ENCODE results near the gene TRAP1. TPM values are rescaled to one million over a fixed set of nuclear protein-coding genes. Genes with fewer than 3 reads are reported as not detected.
"Not testable (repeated sequence)": the region's sequence is repeated elsewhere in the genome, so short reads cannot be mapped to it uniquely, and the experiment has no call there.

Gene TRAP1
- total and polyA plus RNA-seq, 9 donors: 56.3 to 102 (median 76.7) TPM

DNA sequence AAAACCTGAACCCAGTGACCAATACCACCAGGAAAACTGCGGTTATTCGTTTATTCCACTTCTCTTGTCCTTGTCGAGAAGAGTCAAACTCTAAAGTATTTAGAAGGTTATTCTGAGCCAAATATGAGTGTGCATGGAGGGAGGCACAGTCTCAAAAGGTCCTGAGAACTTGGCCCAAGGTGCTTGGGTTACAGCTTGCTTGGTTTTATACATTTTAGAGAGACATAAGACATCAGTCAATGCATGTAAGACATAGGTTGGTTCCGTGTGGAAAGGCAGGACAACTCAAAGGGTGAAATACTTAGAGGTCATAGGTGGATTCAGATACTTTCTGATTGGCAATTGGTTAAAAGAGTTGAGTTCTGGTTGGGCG, 681 bp upstream of the TRAP1 start:
- DNase-seq: no peak
- H3K27me3 ChIP-seq: no peaks in the 10 kb centered on the region
- H3K27ac ChIP-seq: peak overlapping the region; percentile 55 to 86
- peak overlapping the region; percentile 58 for H3K4me3 ChIP-seq
- WGBS, 3 donors: 21 to 28% (median 23%) methylated on average over 5 of the region's 5 CpGs
- peaks cover 5% of the 10 kb centered on the region for H3K4me1 ChIP-seq (ENCODE audit: insufficient read depth)
- no peaks in the 10 kb centered on the region for H3K9me3 ChIP-seq
- intact Hi-C loops (cut with DNase I): no loop called here
- TF ChIP-seq, protein P1, sequence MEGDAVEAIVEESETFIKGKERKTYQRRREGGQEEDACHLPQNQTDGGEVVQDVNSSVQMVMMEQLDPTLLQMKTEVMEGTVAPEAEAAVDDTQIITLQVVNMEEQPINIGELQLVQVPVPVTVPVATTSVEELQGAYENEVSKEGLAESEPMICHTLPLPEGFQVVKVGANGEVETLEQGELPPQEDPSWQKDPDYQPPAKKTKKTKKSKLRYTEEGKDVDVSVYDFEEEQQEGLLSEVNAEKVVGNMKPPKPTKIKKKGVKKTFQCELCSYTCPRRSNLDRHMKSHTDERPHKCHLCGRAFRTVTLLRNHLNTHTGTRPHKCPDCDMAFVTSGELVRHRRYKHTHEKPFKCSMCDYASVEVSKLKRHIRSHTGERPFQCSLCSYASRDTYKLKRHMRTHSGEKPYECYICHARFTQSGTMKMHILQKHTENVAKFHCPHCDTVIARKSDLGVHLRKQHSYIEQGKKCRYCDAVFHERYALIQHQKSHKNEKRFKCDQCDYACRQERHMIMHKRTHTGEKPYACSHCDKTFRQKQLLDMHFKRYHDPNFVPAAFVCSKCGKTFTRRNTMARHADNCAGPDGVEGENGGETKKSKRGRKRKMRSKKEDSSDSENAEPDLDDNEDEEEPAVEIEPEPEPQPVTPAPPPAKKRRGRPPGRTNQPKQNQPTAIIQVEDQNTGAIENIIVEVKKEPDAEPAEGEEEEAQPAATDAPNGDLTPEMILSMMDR (IDR thresholded peaks at IDR 0.05): no peak
- TF ChIP-seq EP300 (IDR thresholded peaks at IDR 0.05) (no peak), POLR2A (IDR thresholded peaks at IDR 0.05) (no peak)
- H3K36me3 ChIP-seq: no peaks in the 10 kb centered on the region

DNA sequence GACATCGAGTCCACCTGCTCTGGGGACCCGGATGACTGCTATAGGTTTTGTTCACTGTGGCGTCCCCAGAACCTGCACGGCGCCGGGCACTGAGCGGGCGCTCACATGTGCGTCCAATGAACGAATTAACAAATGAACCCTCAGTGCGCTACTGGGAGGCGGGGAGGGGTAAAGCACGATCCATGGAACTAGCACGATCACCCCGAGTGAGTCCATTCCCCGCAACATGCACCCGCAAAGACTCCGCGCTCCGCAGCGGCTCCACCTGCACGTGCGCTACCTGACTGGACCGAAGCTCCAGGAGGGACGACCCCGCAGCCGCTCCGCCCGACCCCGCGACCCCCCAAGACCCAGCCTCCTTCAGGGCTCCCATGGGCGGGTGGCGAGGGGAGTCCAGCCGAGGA, 491 bp downstream of the TRAP1 start:
- H3K27me3 ChIP-seq: no peaks in the 10 kb centered on the region
- DNase-seq: no peak
- TF ChIP-seq, protein P1 (IDR thresholded peaks at IDR 0.05): no peak
- TF ChIP-seq POLR2A (IDR thresholded peaks at IDR 0.05) (no peak), EP300 (IDR thresholded peaks at IDR 0.05) (no peak)
- peaks cover 5% of the 10 kb centered on the region for H3K4me1 ChIP-seq (ENCODE audit: insufficient read depth)
- H3K4me3 ChIP-seq: peak overlapping the region; percentile 58
- no peaks in the 10 kb centered on the region for H3K9me3 ChIP-seq
- WGBS, 3 donors: 0 to 1% (median 0%) methylated on average over 15 to 34 of the region's 34 CpGs
- H3K36me3 ChIP-seq: no peaks in the 10 kb centered on the region
- H3K27ac ChIP-seq: peak overlapping the region; percentile 55 to 86
- intact Hi-C loops (cut with DNase I): no loop called here

DNA sequence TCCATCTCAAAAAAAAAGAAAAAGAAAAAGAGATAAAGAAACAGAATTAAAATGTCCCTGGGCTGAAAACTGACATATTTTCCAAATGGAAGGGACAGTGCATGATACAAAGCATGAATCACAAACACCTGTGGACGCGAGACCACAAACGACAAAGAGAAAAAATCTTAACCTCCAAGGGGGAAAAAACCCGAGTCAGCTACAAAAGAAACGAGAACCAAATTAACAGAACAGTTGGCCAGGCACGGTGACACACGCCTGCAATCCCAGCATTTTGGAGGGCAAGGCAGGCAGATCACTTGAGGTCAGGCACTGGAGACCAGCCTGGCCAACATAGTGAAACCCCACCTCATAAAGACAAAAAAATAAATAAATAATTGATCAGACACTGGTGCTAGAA, 1.9 kb downstream of the TRAP1 start:
- 85 to 89% (median 88%) methylated on average over 7 of the region's 7 CpGs for WGBS, 3 donors
- H3K4me3 ChIP-seq: no peak overlapping the region
- no peak for TF ChIP-seq POLR2A (IDR thresholded peaks at IDR 0.05)
- TF ChIP-seq EP300 (IDR thresholded peaks at IDR 0.05): no peak
- TF ChIP-seq, protein P1 (IDR thresholded peaks at IDR 0.05): no peak
- H3K36me3 ChIP-seq: no peaks in the 10 kb centered on the region
- H3K27ac ChIP-seq: no peak overlapping the region
- H3K27me3 ChIP-seq: no peaks in the 10 kb centered on the region
- no peak for DNase-seq
- no peaks in the 10 kb centered on the region for H3K9me3 ChIP-seq
- H3K4me1 ChIP-seq (ENCODE audit: insufficient read depth): peaks cover 5% of the 10 kb centered on the region
- intact Hi-C loops (cut with DNase I): no loop called here

DNA sequence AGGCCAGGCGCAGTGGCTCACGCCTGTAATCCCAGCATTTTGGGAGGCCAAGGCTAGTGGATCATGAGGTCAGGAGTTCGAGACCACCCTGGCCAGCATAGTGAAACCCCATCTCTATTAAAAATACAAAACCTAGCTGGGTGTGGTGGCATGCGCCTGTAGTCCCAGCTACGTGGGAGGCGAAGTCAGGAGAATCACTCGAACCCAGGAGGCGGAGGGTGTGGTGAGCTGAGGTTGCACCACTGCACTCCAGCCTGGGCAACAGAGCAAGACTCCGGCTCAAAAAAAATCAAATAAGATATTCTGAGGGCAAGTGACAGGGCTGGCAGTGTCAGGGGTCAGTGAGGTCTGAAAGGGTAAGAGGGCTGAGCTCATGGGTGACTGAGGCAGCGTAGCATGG, 2.9 kb downstream of the TRAP1 start:
- not testable (repeated sequence) for H3K36me3 ChIP-seq

DNA sequence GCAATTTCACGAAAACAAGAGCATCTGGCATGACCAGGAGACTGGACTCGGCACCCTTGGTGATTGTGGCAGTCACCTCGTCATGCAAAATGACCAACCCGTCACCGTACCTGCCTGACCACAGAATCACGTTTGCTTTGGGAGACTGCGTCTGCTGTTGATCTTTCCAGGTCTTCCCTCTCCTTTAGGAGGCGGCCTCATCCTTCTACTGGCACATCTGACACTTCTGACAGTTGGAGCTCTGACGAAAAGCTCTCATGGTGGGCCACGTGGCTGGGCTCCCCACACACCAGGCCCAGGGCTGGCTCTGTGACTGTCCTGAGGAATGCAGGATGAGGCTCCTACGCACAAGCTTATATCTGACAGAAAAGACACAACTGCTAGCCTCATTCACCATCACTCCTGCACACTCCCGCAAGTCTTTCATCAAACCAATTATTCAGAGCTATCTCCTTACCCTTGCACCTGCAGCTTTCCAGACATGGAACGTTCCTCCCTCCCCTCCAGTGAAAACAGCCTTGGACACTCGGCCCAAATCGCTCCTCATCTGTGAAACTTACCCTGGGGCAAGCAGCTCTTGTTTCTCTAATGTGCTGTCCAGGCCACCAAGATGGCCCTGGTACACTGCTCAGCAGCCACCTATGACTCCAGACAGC, 3.6 kb downstream of the TRAP1 start:
- intact Hi-C loops (cut with DNase I): no loop called here
- Histone ChIP-seq H3K4me3 (no peak overlapping the region), H3K27me3 (no peaks in the 10 kb centered on the region), H3K36me3 (no peaks in the 10 kb centered on the region), H3K27ac (no peak overlapping the region), H3K9me3 (no peaks in the 10 kb centered on the region), H3K4me1 (ENCODE audit: insufficient read depth) (peaks cover 5% of the 10 kb centered on the region)
- DNase-seq: no peak
- TF ChIP-seq, protein P1 (IDR thresholded peaks at IDR 0.05): no peak
- TF ChIP-seq POLR2A (IDR thresholded peaks at IDR 0.05): no peak
- no peak for TF ChIP-seq EP300 (IDR thresholded peaks at IDR 0.05)
- 83 to 88% (median 86%) methylated on average over 15 of the region's 15 CpGs for WGBS, 3 donors

More for the DNA sequence above, 2.9 kb downstream of the TRAP1 start:
- DNase-seq; intact Hi-C loops (cut with DNase I); H3K4me3 ChIP-seq; H3K4me1 ChIP-seq (ENCODE audit: insufficient read depth); H3K27me3 ChIP-seq; H3K9me3 ChIP-seq; H3K27ac ChIP-seq: not testable (repeated sequence)
- 93 to 96% (median 95%) methylated on average over 10 of the region's 10 CpGs for WGBS, 3 donors

All from ovary (tissue), 9 donors.